Keratinocyte (primary cell): ENCODE data around the gene KCNA4.

Experiments used
- EZH2 ChIP-seq: IDR thresholded peaks from one replicate; pipeline ENCODE4 v1.6.1; 2012; ENCODE audit warnings: inconsistent platforms, mild to moderate bottlenecking, low read length, moderate library complexity
- TF ChIP-seq, protein P1 (sequence below), 3 experiments: IDR thresholded peaks in 1 of 3; conservative IDR thresholded peaks in 1 of 3; optimal IDR thresholded peaks in 1 of 3; 2 replicates in 2 of 3; 3 replicates in 1 of 3; pipeline versions ENCODE3 to v1.5.1; 2011; ENCODE audit warnings: low read length in 3 of 3, mild to moderate bottlenecking in 3 of 3, moderate library complexity in 2 of 3, control low read depth in 1 of 3, inconsistent platforms in 1 of 3; ENCODE audit not compliant: insufficient read depth in 2 of 3; ENCODE audit errors: extremely low read depth in 1 of 3

DNA sequence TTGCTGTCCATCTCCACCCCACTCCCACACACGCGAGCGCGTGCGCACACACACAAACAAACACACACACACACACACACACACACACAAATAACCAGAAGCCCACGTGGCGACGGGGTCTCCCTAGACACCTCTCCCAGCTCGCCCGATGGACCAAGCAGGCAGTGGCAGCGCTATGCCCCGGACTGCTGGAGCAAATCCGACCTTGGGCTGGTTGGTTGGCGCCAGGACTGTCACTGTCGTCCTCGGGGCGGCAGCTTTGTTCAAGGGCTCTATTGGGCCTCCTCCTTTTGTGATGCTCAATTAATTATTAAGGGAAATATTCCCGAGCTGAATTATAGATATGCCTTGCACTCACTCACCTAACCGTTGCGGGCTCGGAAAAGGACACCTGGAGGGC, 1.7 kb upstream of the KCNA4 start:
- no peak for TF ChIP-seq EZH2
- TF ChIP-seq, protein P1, sequence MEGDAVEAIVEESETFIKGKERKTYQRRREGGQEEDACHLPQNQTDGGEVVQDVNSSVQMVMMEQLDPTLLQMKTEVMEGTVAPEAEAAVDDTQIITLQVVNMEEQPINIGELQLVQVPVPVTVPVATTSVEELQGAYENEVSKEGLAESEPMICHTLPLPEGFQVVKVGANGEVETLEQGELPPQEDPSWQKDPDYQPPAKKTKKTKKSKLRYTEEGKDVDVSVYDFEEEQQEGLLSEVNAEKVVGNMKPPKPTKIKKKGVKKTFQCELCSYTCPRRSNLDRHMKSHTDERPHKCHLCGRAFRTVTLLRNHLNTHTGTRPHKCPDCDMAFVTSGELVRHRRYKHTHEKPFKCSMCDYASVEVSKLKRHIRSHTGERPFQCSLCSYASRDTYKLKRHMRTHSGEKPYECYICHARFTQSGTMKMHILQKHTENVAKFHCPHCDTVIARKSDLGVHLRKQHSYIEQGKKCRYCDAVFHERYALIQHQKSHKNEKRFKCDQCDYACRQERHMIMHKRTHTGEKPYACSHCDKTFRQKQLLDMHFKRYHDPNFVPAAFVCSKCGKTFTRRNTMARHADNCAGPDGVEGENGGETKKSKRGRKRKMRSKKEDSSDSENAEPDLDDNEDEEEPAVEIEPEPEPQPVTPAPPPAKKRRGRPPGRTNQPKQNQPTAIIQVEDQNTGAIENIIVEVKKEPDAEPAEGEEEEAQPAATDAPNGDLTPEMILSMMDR (optimal IDR thresholded peaks at IDR 0.05 in 1 of 3, IDR thresholded peaks at IDR 0.05 in 1 of 3, conservative IDR thresholded peaks at IDR 0.05 in 1 of 3; ENCODE audit: extremely low read depth in 1 of 3, insufficient read depth in 2 of 3, low read length in 3 of 3), result no peak
